GM18868 (cell line): ENCODE results near the gene TTC34.
A peak's percentile ranks its signal among the peaks of the same experiment; 100 is the strongest.

Experiments used
- ATAC-seq: cut with Tn5 transposase; IDR thresholded peaks from one replicate; pipeline ENCODE4 v1.9.1; 2021; ENCODE audit warnings: mild to moderate bottlenecking, moderate library complexity; ENCODE audit not compliant: unreplicated experiment

Gene TTC34

GRCh38 chr1:2594001-2594640 lies 207.4 kb downstream of the TTC34 start:
- no peak for ATAC-seq

DNA sequence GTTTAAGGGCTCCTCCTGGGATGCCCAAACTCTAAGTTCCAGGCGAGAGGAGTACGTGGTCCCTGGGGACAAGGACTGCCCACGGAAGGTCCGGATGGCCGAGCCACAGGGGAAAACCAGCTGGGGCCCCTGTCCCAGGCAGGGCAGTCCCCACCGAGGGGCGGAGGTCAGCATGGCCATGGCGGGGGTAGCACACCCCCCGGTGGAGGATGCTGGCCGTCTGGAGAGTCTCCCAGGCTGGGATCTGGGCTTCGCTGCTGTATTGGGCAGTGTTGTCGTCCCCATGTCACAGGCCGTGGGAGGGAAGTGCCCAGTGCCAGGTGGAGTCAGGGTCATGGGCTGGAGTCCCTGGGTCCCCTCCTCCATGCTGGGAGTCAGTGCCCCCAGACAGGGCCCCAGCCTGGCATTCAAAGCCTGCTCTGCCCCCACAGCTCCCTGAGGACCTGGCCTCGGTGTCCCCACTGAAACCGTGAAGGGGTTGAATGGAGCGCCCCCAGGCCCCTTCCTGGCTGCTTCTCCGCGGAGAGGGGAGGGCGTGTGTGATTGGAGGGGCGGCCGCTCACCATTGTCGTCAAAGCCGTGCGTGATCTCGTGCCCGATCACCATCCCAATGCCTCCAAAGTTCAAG lies 208.1 kb downstream of the TTC34 start:
- no peak for ATAC-seq

DNA sequence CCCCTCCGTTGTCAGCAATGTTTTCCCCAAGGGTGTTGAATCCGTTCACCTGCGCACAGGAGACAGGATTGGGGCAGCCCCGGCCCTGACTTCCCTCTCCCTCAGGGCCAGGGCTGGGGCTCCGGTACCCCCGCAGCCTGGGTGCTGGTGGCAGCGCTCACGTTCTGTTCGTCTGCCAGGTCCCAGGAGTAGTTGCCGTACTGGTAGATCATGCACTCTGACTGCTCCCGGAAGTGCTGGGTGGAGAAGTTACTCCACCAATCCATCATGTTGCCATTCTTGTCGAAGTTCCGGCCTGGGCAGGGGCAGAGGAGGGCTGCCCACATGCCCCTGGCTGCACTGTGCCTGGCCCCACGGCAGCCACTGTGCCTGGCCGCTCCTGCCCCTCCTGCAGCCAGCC lies 208.8 kb downstream of the TTC34 start:
- ATAC-seq = no peak

DNA sequence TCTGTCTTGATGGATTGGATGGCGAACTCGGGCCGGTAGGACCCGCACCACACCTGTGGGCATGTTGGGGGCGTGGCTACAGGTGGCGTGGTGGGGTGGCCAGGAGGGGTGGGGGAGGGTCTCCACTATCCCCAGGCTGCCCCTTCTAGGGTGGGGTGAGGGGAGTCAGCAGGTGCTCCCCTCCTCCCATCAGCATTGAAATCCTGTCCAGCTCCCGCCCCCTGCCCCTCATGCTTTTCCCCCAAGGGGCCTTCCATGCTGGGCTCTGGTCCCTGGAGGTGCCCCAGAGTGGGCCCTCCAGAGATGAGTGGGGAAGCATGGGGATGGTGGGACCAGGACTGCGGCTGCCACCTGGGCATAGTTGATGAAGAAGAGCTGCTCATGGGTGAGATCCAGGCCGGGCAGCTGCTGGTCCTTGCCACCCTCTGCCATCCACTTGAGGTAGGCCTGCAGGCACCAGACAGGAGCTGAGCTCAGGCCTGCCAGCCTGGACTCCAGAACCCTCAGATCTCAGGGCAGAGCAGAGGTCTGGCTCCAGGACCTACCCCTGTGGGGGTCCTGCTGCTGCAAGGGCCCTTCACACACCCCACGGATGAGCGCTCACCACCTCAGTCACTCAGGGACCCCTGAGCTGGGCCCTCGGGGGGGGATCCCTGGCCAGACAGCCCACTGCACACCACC lies 209.8 kb downstream of the TTC34 start:
- no peak for ATAC-seq

DNA sequence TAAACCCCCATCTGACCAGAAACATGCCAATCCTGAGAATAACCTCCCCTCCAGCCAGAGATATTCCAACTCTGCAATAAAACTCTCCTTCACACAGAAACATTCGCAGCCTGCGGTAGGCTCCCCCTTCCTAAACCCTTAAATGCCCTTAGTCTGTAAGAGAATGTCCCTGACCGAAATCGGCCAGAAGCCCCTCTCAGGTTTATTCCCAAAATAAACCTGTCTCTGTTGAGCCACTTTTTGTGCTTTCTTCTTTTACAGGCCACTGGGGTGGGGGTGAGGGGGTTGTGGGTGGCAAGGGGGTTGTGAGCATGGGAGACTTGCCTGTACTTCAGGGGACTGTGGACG lies 210.3 kb downstream of the TTC34 start:
- no peak for ATAC-seq

- no peak for ATAC-seq
Observed at GRCh38 chr1:2590233-2591141, 211.0 kb downstream of the TTC34 start.

DNA sequence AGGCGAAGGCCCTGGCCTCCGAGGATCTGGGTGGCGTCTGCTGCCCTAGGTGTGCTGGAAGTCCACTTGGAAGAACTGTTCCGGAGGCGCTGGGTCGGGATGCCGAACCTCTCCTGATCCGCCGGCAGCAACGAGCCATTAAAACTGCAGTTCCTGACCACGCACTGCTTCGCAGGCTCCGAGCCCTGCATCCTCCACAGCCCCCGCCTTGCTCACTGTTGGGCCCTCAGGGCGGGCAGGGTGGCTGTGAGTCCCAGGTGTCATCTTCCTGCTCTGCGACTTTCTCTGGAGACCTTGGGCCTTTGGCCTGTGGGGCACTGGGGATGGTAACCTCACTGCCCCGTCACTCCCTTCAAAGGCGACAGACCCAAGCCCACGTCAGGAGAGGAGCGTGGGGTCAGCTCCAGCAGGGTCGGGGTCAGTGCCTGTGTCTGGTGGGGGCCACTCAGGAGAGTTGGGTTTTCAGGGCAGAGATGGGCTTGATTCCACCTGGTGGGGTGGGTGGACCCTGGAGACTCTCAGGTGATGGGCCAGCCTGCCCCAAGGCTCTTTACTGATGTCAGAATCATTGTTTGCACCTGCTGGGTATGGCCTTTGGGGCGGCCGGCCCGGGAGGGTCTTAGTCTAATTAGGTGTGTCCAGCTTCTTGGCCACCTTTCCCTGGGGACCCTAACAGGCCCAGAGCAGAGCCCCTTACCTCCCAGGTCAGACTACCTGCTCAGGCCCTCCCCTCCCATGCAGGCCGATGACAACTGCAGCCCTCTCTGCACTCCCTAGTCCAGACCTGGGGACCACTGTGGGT lies 211.9 kb downstream of the TTC34 start:
- no peak for ATAC-seq

DNA sequence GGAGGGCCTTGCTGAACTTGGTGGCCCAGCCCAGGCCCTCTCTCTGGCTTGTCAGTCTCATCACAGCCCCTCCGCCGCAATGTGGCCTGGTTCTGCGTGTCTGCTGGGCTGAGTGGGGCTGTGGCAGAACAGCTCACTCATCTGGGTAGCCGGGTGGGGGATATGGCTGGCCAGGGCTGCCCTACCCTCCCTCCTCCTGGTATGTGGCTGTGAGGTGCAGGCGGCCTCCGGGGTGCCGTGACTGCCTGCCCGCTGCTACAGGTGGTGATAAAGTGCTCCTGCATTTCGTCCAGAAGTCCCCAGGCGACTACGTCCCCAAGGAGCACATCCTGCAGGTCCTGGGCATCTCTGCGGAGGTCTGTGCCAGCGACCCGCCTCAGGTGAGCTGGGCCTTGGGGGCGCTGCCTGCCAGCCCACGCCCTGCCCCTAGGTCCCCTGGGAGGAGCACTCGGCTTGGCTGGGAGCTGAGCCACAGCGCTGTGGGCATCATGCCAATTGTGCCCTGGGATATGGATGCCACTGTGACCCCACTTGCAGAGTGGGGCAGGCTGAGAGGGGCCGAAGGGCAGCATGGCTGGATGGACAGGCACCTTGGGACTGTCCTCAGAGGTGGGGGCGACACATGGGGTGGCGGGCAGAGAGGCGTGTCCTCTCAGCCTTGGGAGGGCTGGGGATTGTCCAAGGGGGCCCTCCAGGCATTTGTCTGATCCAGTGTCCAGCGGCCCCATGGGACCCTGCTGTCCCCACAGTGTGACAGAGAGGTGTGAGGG lies 212.6 kb downstream of the TTC34 start:
- no peak for ATAC-seq

GRCh38 chr1:2587860-2588571 lies 213.5 kb downstream of the TTC34 start:
- no peak for ATAC-seq

DNA sequence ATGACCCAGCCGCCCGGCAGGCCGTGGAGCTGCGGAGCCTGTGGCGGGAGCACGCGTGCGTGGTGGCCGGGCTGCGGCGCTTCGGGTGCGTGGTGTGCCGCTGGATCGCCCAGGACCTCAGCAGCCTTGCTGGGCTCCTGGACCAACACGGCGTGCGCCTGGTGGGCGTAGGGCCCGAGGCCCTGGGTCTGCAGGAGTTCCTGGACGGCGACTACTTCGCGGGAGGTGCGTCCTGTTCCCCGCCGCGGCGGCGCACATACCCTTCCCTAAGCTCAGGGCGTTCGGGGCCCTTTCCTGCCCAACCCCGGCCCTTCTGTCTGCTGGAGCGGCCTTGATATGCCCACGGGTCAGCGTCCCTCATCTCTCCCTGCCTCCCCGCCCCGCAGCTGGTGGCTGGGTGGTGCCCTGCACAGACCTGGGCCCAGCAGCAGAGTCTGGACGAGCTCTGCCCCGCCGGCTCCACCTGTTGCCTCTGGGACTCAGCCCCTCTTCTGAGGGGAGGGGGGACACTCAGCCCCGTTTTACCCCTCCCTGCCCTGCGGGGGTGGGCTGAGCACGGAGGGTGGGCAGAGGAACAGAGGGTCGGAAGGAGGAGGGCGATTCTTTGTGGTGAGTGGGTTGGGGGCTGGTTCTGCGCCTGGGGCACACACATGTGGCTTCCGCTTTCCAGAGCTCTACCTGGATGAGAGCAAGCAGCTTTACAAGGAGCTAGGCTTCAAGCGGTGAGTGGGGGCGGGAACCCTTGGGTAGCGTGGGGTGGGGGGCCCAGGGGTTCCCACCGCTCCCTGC lies 214.2 kb downstream of the TTC34 start:
- no peak for ATAC-seq

GRCh38 chr1:2586154-2587070 lies 215.1 kb downstream of the TTC34 start, which contains the start of gene PRXL2B:
PRXL2B (plus strand) TSS chr1:2586777; CDS start chr1:2586886, 109 bp downstream.
- peak; percentile 69 for ATAC-seq
